HepG2 (cell line): ENCODE data around the gene NOVA2.

Experiments
- ARHGAP35 ChIP-seq: sonication (generic); formaldehyde crosslinking; IDR thresholded peaks from 2 replicates; pipeline ENCODE4 v1.9.0; 2022; ENCODE audit warnings: mild to moderate bottlenecking, inconsistent platforms, moderate library complexity, missing genetic modification reagents, borderline replicate concordance
- EP300 ChIP-seq, 3 experiments: sonication (generic) in 1 of 3; formaldehyde crosslinking in 1 of 3; IDR thresholded peaks; 2 replicates each; pipeline versions ENCODE4 v1.5.1 to v1.6.1; 2011 to 2020; ENCODE audit warnings: low read depth in 2 of 3, low read length in 2 of 3, borderline replicate concordance in 1 of 3, improper control_type of control experiment in 1 of 3, mild to moderate bottlenecking in 1 of 3, missing genetic modification reagents in 1 of 3, moderate library complexity in 1 of 3
- GZF1 ChIP-seq: sonication (generic); formaldehyde crosslinking; IDR thresholded peaks from 2 replicates; pipeline ENCODE4 v1.5.1; 2020; ENCODE audit warnings: mild to moderate bottlenecking, missing genetic modification reagents
- JUND ChIP-seq: sonication (generic); formaldehyde crosslinking; IDR thresholded peaks from 2 replicates; pipeline ENCODE4 v1.8.0; 2022; ENCODE audit warnings: mild to moderate bottlenecking, missing genetic modification reagents
- KLF6 ChIP-seq: IDR thresholded peaks from 2 replicates; pipeline ENCODE4 v1.8.0; 2016; ENCODE audit warnings: missing biosample characterization, missing genetic modification reagents
- ZNF777 ChIP-seq: sonication (generic); formaldehyde crosslinking; IDR thresholded peaks from 2 replicates; pipeline ENCODE4 v1.4.0; 2020; ENCODE audit warnings: missing genetic modification reagents
- TF ChIP-seq, protein P1 (sequence below): sonication (generic); formaldehyde crosslinking; IDR thresholded peaks from 2 replicates; pipeline ENCODE4 v1.5.0; 2020; ENCODE audit warnings: mild to moderate bottlenecking, missing genetic modification reagents, moderate library complexity

DNA sequence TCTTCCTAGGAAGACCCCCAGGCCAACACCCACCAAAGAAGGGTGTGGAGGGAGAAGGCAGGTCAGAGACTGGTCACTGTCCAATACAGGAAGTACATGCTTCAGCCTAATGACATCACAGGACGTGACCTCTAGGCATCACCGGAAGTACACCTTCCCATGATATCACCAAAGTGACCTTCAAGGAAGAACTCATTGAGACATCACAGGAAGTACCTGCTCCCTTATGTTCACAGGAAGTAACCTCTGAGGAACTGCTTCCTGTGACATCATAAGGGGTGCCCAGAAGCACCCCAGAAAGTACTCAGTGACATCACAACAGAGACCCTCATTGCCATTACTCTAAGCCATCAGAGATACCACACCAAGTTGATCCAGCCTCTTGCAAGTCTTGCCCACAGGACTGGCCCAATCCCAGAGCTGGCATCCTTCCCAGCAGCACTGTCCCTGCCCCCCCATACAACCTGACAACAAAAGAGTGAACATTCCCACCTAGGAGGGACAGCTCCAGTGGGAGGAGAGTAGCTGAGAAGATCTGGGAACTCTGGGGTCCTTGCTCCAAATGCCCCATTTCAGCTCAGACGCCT, 34.8 kb downstream of the NOVA2 start:
- TF ChIP-seq ARHGAP35 (CRISPR knock-in tag) (no peak), ZNF777 (CRISPR knock-in tag) (no peak), EP300 (IDR thresholded peaks at IDR 0.05; ENCODE audit: low read depth in 2 of 2, low read length in 2 of 2) (no peak), EP300 (CRISPR knock-in tag; IDR thresholded peaks at IDR 0.05; ENCODE audit: borderline replicate concordance) (no peak), JUND (CRISPR knock-in tag) (no peak), GZF1 (CRISPR knock-in tag) (no peak), KLF6 (no peak)
- TF ChIP-seq, protein P1, sequence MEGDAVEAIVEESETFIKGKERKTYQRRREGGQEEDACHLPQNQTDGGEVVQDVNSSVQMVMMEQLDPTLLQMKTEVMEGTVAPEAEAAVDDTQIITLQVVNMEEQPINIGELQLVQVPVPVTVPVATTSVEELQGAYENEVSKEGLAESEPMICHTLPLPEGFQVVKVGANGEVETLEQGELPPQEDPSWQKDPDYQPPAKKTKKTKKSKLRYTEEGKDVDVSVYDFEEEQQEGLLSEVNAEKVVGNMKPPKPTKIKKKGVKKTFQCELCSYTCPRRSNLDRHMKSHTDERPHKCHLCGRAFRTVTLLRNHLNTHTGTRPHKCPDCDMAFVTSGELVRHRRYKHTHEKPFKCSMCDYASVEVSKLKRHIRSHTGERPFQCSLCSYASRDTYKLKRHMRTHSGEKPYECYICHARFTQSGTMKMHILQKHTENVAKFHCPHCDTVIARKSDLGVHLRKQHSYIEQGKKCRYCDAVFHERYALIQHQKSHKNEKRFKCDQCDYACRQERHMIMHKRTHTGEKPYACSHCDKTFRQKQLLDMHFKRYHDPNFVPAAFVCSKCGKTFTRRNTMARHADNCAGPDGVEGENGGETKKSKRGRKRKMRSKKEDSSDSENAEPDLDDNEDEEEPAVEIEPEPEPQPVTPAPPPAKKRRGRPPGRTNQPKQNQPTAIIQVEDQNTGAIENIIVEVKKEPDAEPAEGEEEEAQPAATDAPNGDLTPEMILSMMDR (CRISPR knock-in tag) = no peak
